Esophagus squamous epithelium (tissue), 5 donors: ENCODE measurements around the gene STAMBPL1. TPM values are rescaled to one million over a fixed set of nuclear protein-coding genes. Genes with fewer than 3 reads are reported as not detected.
A peak's percentile ranks its signal among the peaks of the same experiment; 100 is the strongest.

Experiments
- DNase-seq: peaks from one replicate; lab custom pipeline; 2025; lab: John Stamatoyannopoulos, UW
- H3K27ac ChIP-seq, 4 donors: fragments of 200-600 bp; sonication (generic); one replicate each; pipeline ENCODE4 v1.5.1; 2016 to 2019; ENCODE audit warnings: mild to moderate bottlenecking in 1 of 4
- H3K27me3 ChIP-seq, 4 donors: fragments of 200-600 bp; sonication (generic); 1 replicate in 3 of 4; 2 replicates in 1 of 4; pipeline versions ENCODE4 v1.5.1 to v1.6.0; 2017 to 2021; ENCODE audit warnings: antibody characterized with exemption in 1 of 4
- H3K36me3 ChIP-seq, 3 donors: fragments of 200-600 bp; sonication (generic); one replicate each; pipeline ENCODE4 v1.5.1; 2016 to 2019
- H3K4me1 ChIP-seq, 3 donors: fragments of 200-600 bp; sonication (generic); one replicate each; pipeline ENCODE4 v1.5.1; 2017 to 2019
- H3K4me3 ChIP-seq, 4 donors: fragments of 200-600 bp; sonication (generic); 1 replicate in 3 of 4; 2 replicates in 1 of 4; pipeline ENCODE4 v1.5.1; 2016 to 2019; ENCODE audit warnings: mild to moderate bottlenecking in 2 of 4, moderate library complexity in 1 of 4
- H3K9me3 ChIP-seq, 3 donors: fragments of 200-600 bp; sonication (generic); one replicate each; pipeline ENCODE4 v1.5.1; 2016 to 2019
- CTCF ChIP-seq, 6 experiments: fragments of 450-650 bp in 4 of 6; fragments of 200-600 bp in 2 of 6; sonication (generic) in 2 of 6; IDR thresholded peaks; one replicate each; pipeline ENCODE4 v1.5.1; 2016 to 2019; ENCODE audit warnings: antibody characterized with exemption in 6 of 6, mild to moderate bottlenecking in 4 of 6, moderate library complexity in 4 of 6
- POLR2A ChIP-seq, 4 donors: fragments of 450-650 bp; IDR thresholded peaks; one replicate each; pipeline ENCODE4 v1.6.1; 2017; ENCODE audit warnings: antibody characterized with exemption in 4 of 4, mild to moderate bottlenecking in 4 of 4, moderate library complexity in 3 of 4
- WGBS, 2 donors: methylation state at CpG; one replicate each; pipeline ENCODE4 v1.1.5; 2018; 5-methylcytosine and 5-hydroxymethylcytosine counted together
- intact Hi-C: fragments of 100-400 bp; cut with DNase I; formaldehyde crosslinking; loops from one replicate; pipeline ENCODE4 v1.15.0; 2022
- total RNA-seq, 4 donors: library from RNA; depleted of rRNA; stranded (reverse); fragments of >200 nt; gene quantifications; one replicate each; pipeline ENCODE4 v1.1.0, GENCODE V29; 2016
- donor health status: DM: yes; HTN: yes; CAD: no.

Gene STAMBPL1
- total RNA-seq, 4 donors from 2014 or later, result 3.5 to 21.0 (median 7.6) TPM

DNA sequence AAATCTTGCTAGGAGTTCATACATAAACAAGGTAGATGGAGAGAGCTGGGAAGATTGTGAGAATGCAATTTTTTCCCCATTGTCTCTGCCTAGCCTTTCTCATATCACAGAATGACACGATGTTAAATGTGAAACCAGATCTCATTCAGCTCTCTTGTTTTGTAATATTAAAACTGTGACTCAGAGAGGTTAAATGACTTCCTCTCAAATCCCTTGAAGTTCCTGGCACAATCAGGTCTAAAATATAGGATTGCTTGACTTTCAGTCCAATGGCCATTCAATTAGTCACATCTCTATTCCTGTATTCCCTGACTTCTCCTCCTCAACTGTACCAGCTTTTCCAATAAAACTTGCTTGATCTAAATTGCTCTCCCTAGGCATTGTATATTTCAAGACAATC is 31.5 kb upstream of the STAMBPL1 start:
- H3K4me3 ChIP-seq, result peak overlapping the region in 1 of 4 donors; percentile 19
- DNase-seq, result no peak
- 0 to 4% methylated on average over 1 of the region's 1 CpG for WGBS, 2 donors

GRCh38 chr10:88849234-88849633 is 30.8 kb upstream of the STAMBPL1 start:
- no peak overlapping the region for H3K4me3 ChIP-seq
- 60 to 80% methylated on average over 1 of the region's 1 CpG for WGBS, 2 donors
- H3K27me3 ChIP-seq, result no peaks in the 10 kb centered on the region
- peaks cover 0 to 57% (median 3%) of the 10 kb centered on the region in 3 donors for H3K4me1 ChIP-seq
- DNase-seq, result no peak
- intact Hi-C loops, result no loop called here
- H3K27ac ChIP-seq, result peak overlapping the region in 3 of 4 donors; percentile 47 to 89 (median 80)
- H3K9me3 ChIP-seq, result no peaks in the 10 kb centered on the region
- no peaks in the 10 kb centered on the region for H3K36me3 ChIP-seq
- TF ChIP-seq CTCF (IDR thresholded peaks at IDR 0.05), result no peak
- TF ChIP-seq POLR2A (IDR thresholded peaks at IDR 0.05), result no peak

More for the DNA sequence above, 31.5 kb upstream of the STAMBPL1 start:
- H3K9me3 ChIP-seq, result no peaks in the 10 kb centered on the region
- H3K27ac ChIP-seq, result peak overlapping the region in 3 of 4 donors; percentile 47 to 89 (median 80)
- H3K27me3 ChIP-seq, result no peaks in the 10 kb centered on the region
- H3K36me3 ChIP-seq, result no peaks in the 10 kb centered on the region
- intact Hi-C loops, result no loop called here
- peaks cover 0 to 50% (median 3%) of the 10 kb centered on the region in 3 donors for H3K4me1 ChIP-seq
- TF ChIP-seq POLR2A (IDR thresholded peaks at IDR 0.05) (no peak), CTCF (IDR thresholded peaks at IDR 0.05) (no peak)

GRCh38 chr10:88850712-88851111 is 29.3 kb upstream of the STAMBPL1 start:
- Histone ChIP-seq H3K4me1 (peaks cover 0 to 70% (median 3%) of the 10 kb centered on the region in 3 donors), H3K27me3 (no peaks in the 10 kb centered on the region), H3K36me3 (no peaks in the 10 kb centered on the region), H3K9me3 (no peaks in the 10 kb centered on the region), H3K27ac (peak overlapping the region; percentile 18 to 89 (median 72)), H3K4me3 (peak overlapping the region; percentile 15 to 50 (median 40))
- intact Hi-C loops, result no loop called here
- WGBS, 2 donors, result 56 to 57% methylated on average over 1 of the region's 1 CpG
- TF ChIP-seq CTCF (IDR thresholded peaks at IDR 0.05) (no peak), POLR2A (IDR thresholded peaks at IDR 0.05) (no peak)
- no peak for DNase-seq

GRCh38 chr10:88851706-88852105 is 28.3 kb upstream of the STAMBPL1 start, which contains the start of gene ANKRD22:
TSS of gene ANKRD22 (minus strand) at chr10:88851844. CDS start at chr10:88851607, 237 bp downstream.
- TF ChIP-seq POLR2A (IDR thresholded peaks at IDR 0.05) (peak in 1 of 4 donors; percentile 54), CTCF (IDR thresholded peaks at IDR 0.05) (no peak)
- Histone ChIP-seq H3K27ac (peak within 1 kb of the TSS; percentile 65 to 89 (median 77)), H3K4me1 (peaks cover 0 to 70% (median 3%) of the 10 kb centered on the region in 3 donors), H3K36me3 (no peaks in the 10 kb centered on the region), H3K9me3 (no peaks in the 10 kb centered on the region), H3K4me3 (peak within 1 kb of the TSS; percentile 13 to 50 (median 40)), H3K27me3 (no peaks in the 10 kb centered on the region)
- WGBS, 2 donors, result 28 to 48% methylated on average over 5 of the region's 5 CpGs
- intact Hi-C loops, result no loop called here
- DNase-seq, result no peak

GRCh38 chr10:88852327-88852726 is 27.7 kb upstream of the STAMBPL1 start:
- H3K36me3 ChIP-seq, result no peaks in the 10 kb centered on the region
- intact Hi-C loops, result no loop called here
- H3K4me1 ChIP-seq, result peaks cover 0 to 70% (median 3%) of the 10 kb centered on the region in 3 donors
- 61 to 72% methylated on average over 4 of the region's 4 CpGs for WGBS, 2 donors
- DNase-seq, result no peak
- H3K9me3 ChIP-seq, result no peaks in the 10 kb centered on the region
- no peaks in the 10 kb centered on the region for H3K27me3 ChIP-seq
- TF ChIP-seq POLR2A (IDR thresholded peaks at IDR 0.05) (no peak), CTCF (IDR thresholded peaks at IDR 0.05) (no peak)
- no peak overlapping the region for H3K4me3 ChIP-seq
- peak overlapping the region in 3 of 4 donors; percentile 48 to 89 (median 80) for H3K27ac ChIP-seq
